GM19463 (cell line): Measurements from ENCODE around the gene STK17B.
"Not testable (repeated sequence)": the region's sequence is repeated elsewhere in the genome, so short reads cannot be mapped to it uniquely, and the experiment has no call there.

Experiments
- ATAC-seq: cut with Tn5 transposase; IDR thresholded peaks from one replicate; pipeline ENCODE4 v1.9.1; 2021; ENCODE audit warnings: mild to moderate bottlenecking, moderate library complexity; ENCODE audit not compliant: unreplicated experiment

Gene STK17B

GRCh38 chr2:196171248-196171871 is at the start of gene STK17B:
STK17B (minus strand) TSS chr2:196171578; CDS start chr2:196163383, 8,195 bp downstream.
- ATAC-seq: peak; percentile 51

GRCh38 chr2:196220671-196221070 is 49.3 kb upstream of the STK17B start:
- ATAC-seq: no peak

GRCh38 chr2:196219671-196220070 is 48.3 kb upstream of the STK17B start:
- no peak for ATAC-seq

GRCh38 chr2:196218106-196218505 is 46.7 kb upstream of the STK17B start:
- no peak for ATAC-seq

GRCh38 chr2:196217116-196217515 is 45.7 kb upstream of the STK17B start:
- ATAC-seq: no peak

GRCh38 chr2:196215376-196215775 is 44.0 kb upstream of the STK17B start:
- ATAC-seq: no peak

GRCh38 chr2:196214156-196214555 is 42.8 kb upstream of the STK17B start:
- no peak for ATAC-seq

- ATAC-seq: no peak
These were observed 42.0 kb upstream of the STK17B start for GRCh38 chr2:196213252-196213980.

GRCh38 chr2:196208915-196209314 is 37.5 kb upstream of the STK17B start:
- ATAC-seq: no peak

GRCh38 chr2:196206804-196207203 is 35.4 kb upstream of the STK17B start:
- no peak for ATAC-seq

GRCh38 chr2:196205881-196206435 is 34.6 kb upstream of the STK17B start:
- no peak for ATAC-seq

GRCh38 chr2:196205011-196205766 is 33.8 kb upstream of the STK17B start:
- ATAC-seq: no peak

GRCh38 chr2:196201229-196202009 is 30.0 kb upstream of the STK17B start:
- no peak for ATAC-seq

GRCh38 chr2:196200557-196200956 is 29.2 kb upstream of the STK17B start:
- ATAC-seq: peak; percentile 99

GRCh38 chr2:196195758-196196157 is 24.4 kb upstream of the STK17B start:
- ATAC-seq: no peak

GRCh38 chr2:196195302-196195701 is 23.9 kb upstream of the STK17B start:
- ATAC-seq: no peak

GRCh38 chr2:196191541-196191940 is 20.2 kb upstream of the STK17B start:
- ATAC-seq: no peak

GRCh38 chr2:196187898-196188458 is 16.6 kb upstream of the STK17B start:
- ATAC-seq: no peak

- not testable (repeated sequence) for ATAC-seq
These were observed 15.9 kb upstream of the STK17B start for GRCh38 chr2:196187175-196187700.
